GM12878 (cell line): ENCODE results near the gene EHF. TPM values are rescaled to one million over a fixed set of nuclear protein-coding genes. Genes with fewer than 3 reads are reported as not detected.

Experiments used
- ATAC-seq: fragments of 200-7000 bp; cut with Tn5 transposase; 3 replicates; pipeline ENCODE4 v1.9.1; 2020; ENCODE audit warnings: mild to moderate bottlenecking, moderate library complexity
- BruUV-seq: library from RNA; stranded (reverse); fragments of 400-500 nt; replicated peaks from 2 replicates; lab custom pipeline; 2021; lab: Mats Ljungman, UMichigan
- CTCF ChIA-PET: fragments of 300-600 bp; sonication (Branson Sonifier 250); formaldehyde crosslinking; extraction: SDS; loops from one replicate; lab custom pipeline; 2021; ENCODE audit warnings: inconsistent platforms; lab: Yijun Ruan, JAX
- POLR2A ChIA-PET: fragments of 350-600 bp; formaldehyde crosslinking; extraction: SDS; loops from one replicate; lab custom pipeline; 2021; ENCODE audit warnings: inconsistent platforms; lab: Charles Lee
- RAD21 ChIA-PET: fragments of 300-600 bp; sonication (Branson Sonifier 250); formaldehyde crosslinking; loops from one replicate; lab custom pipeline; 2023; ENCODE audit warnings: antibody characterized with exemption; ENCODE audit not compliant: unreplicated experiment; lab: Charles Lee
- SMC1A ChIA-PET: fragments of 300-600 bp; sonication (Branson Sonifier 250); formaldehyde crosslinking; loops from one replicate; lab custom pipeline; 2023; ENCODE audit not compliant: unreplicated experiment, uncharacterized antibody; lab: Charles Lee
- DNase-seq: peaks from one replicate; pipeline ENCODE4 v3.0.0-alpha.2; 2011; ENCODE audit warnings: low read depth, low spot score
- FAIRE-seq: peaks from 3 replicates; lab custom pipeline; 2011; peaks lifted over from hg19 to GRCh38; lab: Jason Lieb, UNC
- H2AFZ ChIP-seq: 2 replicates; pipeline ENCODE4 v1.6.0; 2011; ENCODE audit warnings: low read depth, low read length, control low read depth; ENCODE audit not compliant: control insufficient read depth
- H3K27ac ChIP-seq: 2 replicates; pipeline ENCODE4 v1.5.1; 2011; ENCODE audit warnings: control low read depth; ENCODE audit not compliant: control insufficient read depth, insufficient read depth
- H3K27me3 ChIP-seq, 2 experiments: replicated peaks in 1 of 2; 2 replicates each; pipeline versions ENCODE4 v1.6.0 to v1.6.1; 2011; ENCODE audit warnings: low read length in 1 of 2; ENCODE audit not compliant: control insufficient read depth in 2 of 2, insufficient read depth in 2 of 2
- H3K36me3 ChIP-seq, 2 experiments: 2 replicates each; pipeline ENCODE4 v1.5.1; 2011; ENCODE audit warnings: low read length in 1 of 2; ENCODE audit not compliant: control insufficient read depth in 2 of 2, insufficient read depth in 2 of 2
- H3K4me1 ChIP-seq: 2 replicates; pipeline ENCODE4 v1.6.1; 2011; ENCODE audit warnings: mild to moderate bottlenecking, low read length, moderate library complexity, mixed read lengths; ENCODE audit not compliant: control insufficient read depth, insufficient read depth
- H3K4me2 ChIP-seq: 2 replicates; pipeline ENCODE4 v1.6.0; 2011; ENCODE audit warnings: control low read depth; ENCODE audit not compliant: control insufficient read depth, insufficient read depth
- H3K4me3 ChIP-seq: fragments of 200-600 bp; sonication (generic); 2 replicates; pipeline ENCODE4 v1.5.1; 2016
- H3K79me2 ChIP-seq: 2 replicates; pipeline ENCODE4 v1.6.0; 2011; ENCODE audit warnings: low read length; ENCODE audit not compliant: control insufficient read depth, insufficient read depth
- H3K9ac ChIP-seq: 2 replicates; pipeline ENCODE4 v1.8.0; 2011; ENCODE audit warnings: low read length, control low read depth, mixed read lengths; ENCODE audit not compliant: control insufficient read depth, insufficient read depth
- H3K9me3 ChIP-seq: replicated peaks from 3 replicates; pipeline ENCODE4 v1.5.1; 2011; ENCODE audit warnings: mild to moderate bottlenecking, low read length; ENCODE audit not compliant: control insufficient read depth, insufficient read depth
- H4K20me1 ChIP-seq: 2 replicates; pipeline ENCODE4 v1.6.0; 2011; ENCODE audit not compliant: control insufficient read depth, insufficient read depth
- ASH2L ChIP-seq: fragments of 300-600, 200-600 bp; sonication (generic); IDR thresholded peaks from 2 replicates; pipeline ENCODE4 v1.6.1; 2017; ENCODE audit warnings: low read depth, mild to moderate bottlenecking, borderline replicate concordance
- CEBPB ChIP-seq, 2 experiments: fragments of 150-350 bp in 1 of 2; IDR thresholded peaks; 2 replicates each; pipeline ENCODE4 v1.6.1; 2012 to 2014; ENCODE audit warnings: low read depth in 2 of 2, low read length in 2 of 2, borderline replicate concordance in 1 of 2, inconsistent platforms in 1 of 2
- IKZF2 ChIP-seq, 2 experiments: fragments of 450-650 bp; IDR thresholded peaks; 2 replicates each; pipeline ENCODE4 v1.6.1; 2017; ENCODE audit warnings: mild to moderate bottlenecking in 2 of 2, moderate library complexity in 2 of 2
- MEF2A ChIP-seq: IDR thresholded peaks from 2 replicates; pipeline ENCODE4 v1.6.1; 2011; ENCODE audit warnings: low read depth, mild to moderate bottlenecking, low read length, moderate library complexity; ENCODE audit not compliant: insufficient read depth
- NFXL1 ChIP-seq: fragments of 450-650 bp; IDR thresholded peaks from 2 replicates; pipeline ENCODE4 v1.6.1; 2017; ENCODE audit warnings: antibody characterized with exemption, mild to moderate bottlenecking, borderline replicate concordance
- PML ChIP-seq: IDR thresholded peaks from 2 replicates; pipeline ENCODE4 v1.6.1; 2012; ENCODE audit warnings: low read length, inconsistent platforms
- RBBP5 ChIP-seq: fragments of 200-600 bp; sonication (generic); conservative IDR thresholded peaks from 2 replicates; pipeline ENCODE4 v1.6.1; 2016
- WGBS: methylation state at CpG from one replicate; pipeline ENCODE4 v1.1.6; 2016; ENCODE audit warnings: low lambda C conversion rate; ENCODE audit not compliant: insufficient replicate concordance, insufficient coverage; ENCODE audit errors: missing lambda C conversion rate; 5-methylcytosine and 5-hydroxymethylcytosine counted together
- in situ Hi-C: fragments of 300-500 bp; cut with MboI; formaldehyde crosslinking; loops from 9 replicates; pipeline ENCODE4 v1.14.3; 2018; ENCODE audit warnings: mixed read lengths
- intact Hi-C: fragments of 100-400 bp; cut with micrococcal nuclease; formaldehyde crosslinking; loops from one replicate; pipeline ENCODE4 v1.14.2; 2022; ENCODE audit not compliant: unreplicated experiment
- polyA plus RNA-seq, 11 experiments: library from polyadenylated mRNA; depleted of rRNA in 4 of 11; unstranded in 6 of 11; stranded (reverse) in 5 of 11; fragments of >200 nt; fragmentation: Nextera tagmentation in 4 of 11; fragmentation: Illumina TruSeq in 1 of 11; extraction: Ambion mirVana in 4 of 11; extraction: Trizol in 1 of 11; gene quantifications; 1 replicate in 1 of 11; 2 replicates in 10 of 11; pipeline versions ENCODE4 v1.2.1 to v1.2.3, GENCODE V29; 2011 to 2016; ENCODE audit warnings: inconsistent platforms in 2 of 11, missing spikeins in 2 of 11, low read depth in 1 of 11
- total RNA-seq, 4 experiments: library from RNA; depleted of rRNA in 3 of 4; stranded (reverse); fragments of >200 nt in 3 of 4; fragmentation: Illumina TruSeq in 1 of 4; extraction: Trizol in 1 of 4; gene quantifications; 2 replicates each; pipeline versions ENCODE4 v1.2.1 to v1.2.3, GENCODE V29; 2013 to 2021
- TF ChIP-seq, protein P1 (sequence below): fragments of 450-650 bp; conservative IDR thresholded peaks from 2 replicates; pipeline ENCODE4 v1.6.1; 2017; ENCODE audit warnings: mild to moderate bottlenecking, moderate library complexity

Gene EHF
- total and polyA plus RNA-seq, 10 of the 15 experiments (the other 5 are each of a cell fraction or from before 2014, with no cell fraction given), result 0.04 to 0.33 (median 0.06) TPM; not detected in 6

DNA sequence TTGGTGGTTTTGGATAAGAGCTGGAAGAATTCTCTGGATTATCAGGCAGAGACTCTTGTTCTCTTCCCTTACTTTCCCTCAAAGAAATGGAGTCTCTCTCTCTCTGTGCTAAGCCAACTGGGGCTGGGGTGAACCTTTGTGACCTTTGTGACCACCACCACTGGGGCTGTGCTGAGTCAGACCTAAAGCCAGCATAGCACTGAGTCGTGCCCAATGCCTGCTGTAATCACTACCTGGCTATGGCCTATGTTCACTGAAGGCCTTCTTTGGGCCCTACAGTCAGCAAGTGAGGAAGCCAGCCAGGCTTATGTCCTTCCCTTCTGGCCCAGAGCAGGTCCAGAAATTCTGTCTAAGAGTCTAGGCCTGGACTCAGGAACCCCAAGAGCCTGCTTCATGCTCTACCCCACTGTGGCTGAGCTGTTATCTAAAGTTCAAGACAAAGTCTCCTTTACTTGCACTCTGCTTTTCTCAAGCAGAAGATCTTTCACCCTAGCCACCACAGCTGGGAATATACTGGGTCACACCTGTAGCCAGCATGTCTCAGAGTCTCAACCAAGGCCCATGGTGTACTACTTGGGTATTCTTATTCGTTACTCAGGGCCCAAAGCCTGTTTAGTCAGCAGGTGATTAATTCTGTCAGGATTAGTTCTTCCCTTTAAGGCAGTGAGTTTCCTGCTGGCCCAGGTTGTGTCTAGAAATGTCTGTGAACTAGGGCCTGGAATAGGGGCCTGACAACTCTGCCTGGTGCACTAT lies 86.0 kb downstream of the EHF start:
- in situ Hi-C loops (no loop called here), intact Hi-C loops (no loop called here)
- RAD21 ChIA-PET, result no interaction called here
- Histone ChIP-seq H3K9me3 (no peaks in the 10 kb centered on the region; the same call in 2 of the 3 replicates), H3K79me2 (no peaks in the 10 kb centered on the region), H3K4me3 (no peak overlapping the region), H3K4me2 (no peak overlapping the region), H3K36me3 (no peaks in the 10 kb centered on the region), H3K4me1 (no peaks in the 10 kb centered on the region), H3K9ac (no peak overlapping the region), H3K27ac (no peak overlapping the region), H4K20me1 (no peaks in the 10 kb centered on the region), H3K27me3 (no peaks in the 10 kb centered on the region), H2AFZ (no peak overlapping the region)
- 0% methylated on average over 2 of the region's 2 CpGs for WGBS
- POLR2A ChIA-PET, result no interaction called here
- ATAC-seq (no peak), DNase-seq (no peak), FAIRE-seq (no peak)
- SMC1A ChIA-PET, result no interaction called here
- CTCF ChIA-PET, result no interaction called here
- TF ChIP-seq PML (no peak), RBBP5 (no peak), CEBPB (IDR thresholded peaks at IDR 0.05; ENCODE audit: borderline replicate concordance in 1 of 2, low read depth in 2 of 2, low read length in 2 of 2) (no peak), MEF2A (no peak), NFXL1 (no peak), ASH2L (no peak), IKZF2 (IDR thresholded peaks at IDR 0.05) (no peak)
- TF ChIP-seq, protein P1, sequence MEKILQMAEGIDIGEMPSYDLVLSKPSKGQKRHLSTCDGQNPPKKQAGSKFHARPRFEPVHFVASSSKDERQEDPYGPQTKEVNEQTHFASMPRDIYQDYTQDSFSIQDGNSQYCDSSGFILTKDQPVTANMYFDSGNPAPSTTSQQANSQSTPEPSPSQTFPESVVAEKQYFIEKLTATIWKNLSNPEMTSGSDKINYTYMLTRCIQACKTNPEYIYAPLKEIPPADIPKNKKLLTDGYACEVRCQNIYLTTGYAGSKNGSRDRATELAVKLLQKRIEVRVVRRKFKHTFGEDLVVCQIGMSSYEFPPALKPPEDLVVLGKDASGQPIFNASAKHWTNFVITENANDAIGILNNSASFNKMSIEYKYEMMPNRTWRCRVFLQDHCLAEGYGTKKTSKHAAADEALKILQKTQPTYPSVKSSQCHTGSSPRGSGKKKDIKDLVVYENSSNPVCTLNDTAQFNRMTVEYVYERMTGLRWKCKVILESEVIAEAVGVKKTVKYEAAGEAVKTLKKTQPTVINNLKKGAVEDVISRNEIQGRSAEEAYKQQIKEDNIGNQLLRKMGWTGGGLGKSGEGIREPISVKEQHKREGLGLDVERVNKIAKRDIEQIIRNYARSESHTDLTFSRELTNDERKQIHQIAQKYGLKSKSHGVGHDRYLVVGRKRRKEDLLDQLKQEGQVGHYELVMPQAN, result no peak
- BruUV-seq, result no TSS peak
